ENCODE measurements around the gene GPATCH2. TPM values are rescaled to one million over a fixed set of nuclear protein-coding genes. Genes with fewer than 3 reads are reported as not detected.

The GPATCH2 gene
- total and polyA plus RNA-seq, 10 of the 15 experiments (the other 5 are each of a cell fraction or from before 2014, with no cell fraction given) = 3.2 to 12.2 (median 5.4) TPM

- no peak for TF ChIP-seq CTCF (IDR thresholded peaks at IDR 0.05 in 2 of 3, conservative IDR thresholded peaks at IDR 0.05 in 1 of 3; ENCODE audit: control insufficient read depth in 2 of 3, extremely low read depth in 1 of 3, insufficient read depth in 1 of 3, low read depth in 3 of 3, low read length in 3 of 3)
- no peak for TF ChIP-seq EED (IDR thresholded peaks at IDR 0.05; ENCODE audit: low read depth)
- TF ChIP-seq ESRRA (IDR thresholded peaks at IDR 0.05; ENCODE audit: low read length) = no peak
- TF ChIP-seq SMC3 (IDR thresholded peaks at IDR 0.05; ENCODE audit: borderline replicate concordance, low read length) = no peak
Measured at GRCh38 chr1:217564207-217564606, 66.7 kb downstream of the GPATCH2 start (continued).

- CTCF ChIA-PET = no interaction called here
- Histone ChIP-seq H3K9ac (ENCODE audit: control insufficient read depth, insufficient read depth, low read length) (no peak overlapping the region), H2AFZ (ENCODE audit: control insufficient read depth, low read depth, low read length) (no peak overlapping the region), H3K9me3 (replicated peaks; ENCODE audit: control insufficient read depth, insufficient read depth, low read length) (no peaks in the 10 kb centered on the region), H3K4me1 (ENCODE audit: control insufficient read depth, insufficient read depth, low read length) (no peaks in the 10 kb centered on the region), H3K4me3 (no peak overlapping the region), H3K36me3 (ENCODE audit: control insufficient read depth in 2 of 2, insufficient read depth in 2 of 2, low read length in 1 of 2) (no peaks in the 10 kb centered on the region), H3K27me3 (replicated peaks in 1 of 2; ENCODE audit: control insufficient read depth in 2 of 2, insufficient read depth in 2 of 2, low read length in 1 of 2) (no peaks in the 10 kb centered on the region), H4K20me1 (ENCODE audit: control insufficient read depth, insufficient read depth) (no peaks in the 10 kb centered on the region), H3K79me2 (ENCODE audit: control insufficient read depth, insufficient read depth, low read length) (no peaks in the 10 kb centered on the region), H3K4me2 (ENCODE audit: control insufficient read depth, insufficient read depth) (no peak overlapping the region), H3K27ac (ENCODE audit: control insufficient read depth, insufficient read depth) (no peak overlapping the region)
- intact Hi-C loops (cut with micrococcal nuclease; ENCODE audit: unreplicated experiment) = no loop called here
- DNase-seq (ENCODE audit: low read depth, low spot score) (no peak), ATAC-seq (no peak), FAIRE-seq (no peak)
- POLR2A ChIA-PET = no interaction called here
- RAD21 ChIA-PET (ENCODE audit: unreplicated experiment) = no interaction called here
- BruUV-seq (replicated peaks) = no TSS peak
- TF ChIP-seq GATAD2B (conservative IDR thresholded peaks at IDR 0.05; ENCODE audit: low read depth) = no peak
- no peak for TF ChIP-seq ATF3 (IDR thresholded peaks at IDR 0.05; ENCODE audit: borderline replicate concordance, extremely low read depth, low read depth, low read length)
- TF ChIP-seq ZNF592 (IDR thresholded peaks at IDR 0.05) = no peak
- no peak for TF ChIP-seq CBX3 (IDR thresholded peaks at IDR 0.05; ENCODE audit: borderline replicate concordance, low read depth)
- no peak for TF ChIP-seq ZZZ3 (IDR thresholded peaks at IDR 0.05; ENCODE audit: control insufficient read depth, insufficient read length, low read depth)
- no peak for TF ChIP-seq TBL1XR1 (IDR thresholded peaks at IDR 0.05; ENCODE audit: low read depth, low read length)
- in situ Hi-C loops (cut with MboI) = no loop called here
- SMC1A ChIA-PET (ENCODE audit: uncharacterized antibody, unreplicated experiment) = no interaction called here
Measured at GRCh38 chr1:217563179-217563578, 67.7 kb downstream of the GPATCH2 start.

Data from GM12878 (cell line).